Osteocyte (in vitro differentiated cells): Measurements from ENCODE around the gene FOXC2. TPM values are rescaled to one million over a fixed set of nuclear protein-coding genes. Genes with fewer than 3 reads are reported as not detected.

Source experiments
- DNase-seq: peaks from one replicate; pipeline ENCODE4 v3.0.0; 2021; ENCODE audit warnings: mixed read lengths; ENCODE audit not compliant: unreplicated experiment; ENCODE audit errors: extremely low spot score
- H3K27ac Mint-ChIP-seq: one replicate; pipeline ENCODE4 v1.8.0; 2021; ENCODE audit warnings: mild to moderate bottlenecking, mixed read lengths; ENCODE audit not compliant: unreplicated experiment
- H3K27me3 Mint-ChIP-seq: one replicate; pipeline ENCODE4 v1.8.0; 2021; ENCODE audit warnings: mixed read lengths; ENCODE audit not compliant: unreplicated experiment
- H3K36me3 Mint-ChIP-seq: one replicate; pipeline ENCODE4 v1.8.0; 2021; ENCODE audit warnings: mixed read lengths; ENCODE audit not compliant: unreplicated experiment
- H3K4me1 Mint-ChIP-seq: one replicate; pipeline ENCODE4 v1.8.0; 2021; ENCODE audit warnings: mixed read lengths; ENCODE audit not compliant: unreplicated experiment
- H3K4me3 Mint-ChIP-seq: one replicate; pipeline ENCODE4 v1.8.0; 2021; ENCODE audit warnings: mild to moderate bottlenecking, moderate library complexity, mixed read lengths; ENCODE audit not compliant: unreplicated experiment
- H3K9me3 Mint-ChIP-seq: one replicate; pipeline ENCODE4 v1.8.0; 2021; ENCODE audit warnings: mixed read lengths; ENCODE audit not compliant: unreplicated experiment
- total RNA-seq: library from RNA; stranded (reverse); gene quantifications from 2 replicates; pipeline ENCODE4 v1.2.1, GENCODE V29; 2021
- TF ChIP-seq, protein P1 (sequence below): fragments of 200-600 bp; sonication (generic); IDR thresholded peaks from 2 replicates; pipeline ENCODE4 v1.5.0; 2021; ENCODE audit warnings: antibody characterized with exemption, mild to moderate bottlenecking, moderate library complexity

Gene FOXC2
- total RNA-seq, 1 donor from 2014 or later: 93.4 TPM

DNA sequence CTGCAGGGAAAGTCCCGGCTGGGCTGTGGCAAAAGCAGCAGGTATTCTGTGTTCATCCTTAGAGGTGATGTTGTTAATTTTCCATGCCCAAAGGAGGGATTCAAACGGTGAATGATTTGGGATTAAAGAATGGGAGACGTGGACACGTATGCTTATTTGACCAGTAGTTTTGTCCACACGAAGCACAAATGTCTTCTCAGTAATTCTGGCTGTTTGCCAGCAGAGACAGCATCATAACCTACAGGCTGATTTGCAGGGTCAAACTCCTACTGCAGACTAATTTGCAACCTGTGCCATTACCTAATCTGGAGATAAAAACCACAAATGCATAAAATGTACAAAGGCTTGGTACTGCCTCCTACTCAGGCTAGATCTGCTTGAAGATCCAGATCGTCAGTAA lies 25.7 kb upstream of the FOXC2 start:
- DNase-seq: no peak
- Mint-ChIP-seq H3K4me1 (no peaks in the 10 kb centered on the region), H3K27ac (no peak overlapping the region), H3K9me3 (no peaks in the 10 kb centered on the region), H3K36me3 (peaks cover 9% of the 10 kb centered on the region), H3K4me3 (no peak overlapping the region), H3K27me3 (peaks cover 18% of the 10 kb centered on the region)
- TF ChIP-seq, protein P1, sequence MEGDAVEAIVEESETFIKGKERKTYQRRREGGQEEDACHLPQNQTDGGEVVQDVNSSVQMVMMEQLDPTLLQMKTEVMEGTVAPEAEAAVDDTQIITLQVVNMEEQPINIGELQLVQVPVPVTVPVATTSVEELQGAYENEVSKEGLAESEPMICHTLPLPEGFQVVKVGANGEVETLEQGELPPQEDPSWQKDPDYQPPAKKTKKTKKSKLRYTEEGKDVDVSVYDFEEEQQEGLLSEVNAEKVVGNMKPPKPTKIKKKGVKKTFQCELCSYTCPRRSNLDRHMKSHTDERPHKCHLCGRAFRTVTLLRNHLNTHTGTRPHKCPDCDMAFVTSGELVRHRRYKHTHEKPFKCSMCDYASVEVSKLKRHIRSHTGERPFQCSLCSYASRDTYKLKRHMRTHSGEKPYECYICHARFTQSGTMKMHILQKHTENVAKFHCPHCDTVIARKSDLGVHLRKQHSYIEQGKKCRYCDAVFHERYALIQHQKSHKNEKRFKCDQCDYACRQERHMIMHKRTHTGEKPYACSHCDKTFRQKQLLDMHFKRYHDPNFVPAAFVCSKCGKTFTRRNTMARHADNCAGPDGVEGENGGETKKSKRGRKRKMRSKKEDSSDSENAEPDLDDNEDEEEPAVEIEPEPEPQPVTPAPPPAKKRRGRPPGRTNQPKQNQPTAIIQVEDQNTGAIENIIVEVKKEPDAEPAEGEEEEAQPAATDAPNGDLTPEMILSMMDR: no peak

DNA sequence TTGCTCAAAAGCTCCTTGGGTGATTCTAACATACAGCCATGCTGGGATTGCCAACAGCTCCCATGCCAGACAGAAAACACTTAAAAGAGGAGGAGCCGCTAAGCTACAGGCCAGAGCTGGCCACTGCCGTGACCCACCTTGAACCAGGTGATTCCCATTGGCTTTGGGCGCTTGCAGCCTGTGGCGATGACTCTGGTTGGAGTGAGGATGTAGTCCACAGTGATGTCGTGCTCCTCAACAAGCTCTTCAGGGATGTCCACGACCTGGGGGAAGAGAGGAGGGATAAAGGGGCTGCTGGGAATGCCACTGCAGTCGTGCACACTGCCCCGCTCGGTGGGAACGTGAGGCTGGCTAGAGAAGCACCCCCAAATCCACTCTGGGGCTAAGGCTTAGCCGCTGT lies 25.1 kb upstream of the FOXC2 start:
- Mint-ChIP-seq H3K4me3 (no peak overlapping the region), H3K36me3 (peaks cover 6% of the 10 kb centered on the region), H3K4me1 (no peaks in the 10 kb centered on the region), H3K9me3 (no peaks in the 10 kb centered on the region), H3K27ac (no peak overlapping the region), H3K27me3 (peaks cover 20% of the 10 kb centered on the region)
- TF ChIP-seq, protein P1: no peak
- DNase-seq: no peak

DNA sequence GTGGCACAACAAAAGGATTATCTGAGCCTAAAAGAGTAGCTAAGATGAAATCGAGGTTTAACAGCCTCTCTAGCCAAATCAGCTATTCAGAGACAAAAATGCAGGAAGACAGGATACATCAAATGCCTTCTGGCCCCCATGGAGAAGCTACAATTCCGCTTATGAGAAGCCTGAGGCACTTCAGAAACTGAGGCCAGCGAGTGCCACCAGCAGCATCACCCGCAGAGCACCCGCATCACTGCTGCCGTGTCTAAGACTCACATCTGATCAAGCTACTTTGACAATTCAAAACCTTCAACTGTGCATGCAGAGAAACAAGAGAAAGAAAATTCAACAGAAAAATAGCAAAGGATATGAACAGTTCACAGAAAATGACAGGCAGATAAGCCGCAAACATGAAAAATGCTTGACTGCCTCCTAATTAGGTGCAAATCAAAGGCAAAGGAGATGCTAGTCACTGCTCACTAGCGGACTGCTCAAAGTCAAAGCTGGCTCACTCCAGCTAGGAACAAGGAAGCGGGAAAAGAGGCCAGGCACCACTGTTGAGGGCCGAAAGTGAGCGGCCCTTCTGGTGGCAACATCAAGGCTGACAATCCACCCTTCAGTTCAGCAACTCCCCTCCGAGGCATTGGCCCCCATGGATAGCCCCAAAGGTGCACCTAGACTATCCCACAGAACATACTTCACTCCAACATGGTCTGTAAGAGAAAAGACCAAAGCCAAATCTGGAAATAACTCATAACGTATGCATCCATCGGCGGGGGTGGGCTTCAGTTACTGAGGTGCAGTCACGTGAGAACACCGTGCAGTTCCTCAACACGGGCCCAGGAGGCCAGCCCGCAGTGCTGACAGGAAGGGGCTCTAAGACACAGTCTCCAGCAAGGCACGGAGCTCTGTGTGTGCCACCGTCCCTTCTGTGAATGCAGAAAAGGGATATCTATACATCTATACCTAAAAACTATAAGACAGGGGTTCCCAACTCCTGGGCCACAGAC lies 23.6 kb upstream of the FOXC2 start:
- H3K4me1 Mint-ChIP-seq: no peaks in the 10 kb centered on the region

DNA sequence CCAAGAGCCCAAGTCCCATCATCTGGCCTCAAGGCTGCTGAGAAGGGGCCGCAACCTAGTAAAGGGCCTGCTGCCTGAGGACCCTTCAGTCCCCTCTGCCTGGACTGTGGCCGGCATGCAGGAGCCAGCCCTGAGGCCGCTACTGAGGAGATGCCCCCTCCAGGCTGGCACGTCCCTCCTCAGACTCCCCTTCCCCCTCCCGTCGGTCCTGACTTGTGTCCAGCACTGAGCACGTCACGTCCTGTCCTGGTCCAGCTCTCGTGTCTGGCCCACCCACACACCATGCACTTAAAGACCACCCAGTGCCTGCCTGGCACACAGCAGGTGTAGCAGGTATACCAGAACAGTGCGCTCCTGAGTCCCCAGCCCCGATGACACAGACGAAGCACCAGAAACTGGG lies 21.1 kb upstream of the FOXC2 start:
- Mint-ChIP-seq H3K9me3 (no peaks in the 10 kb centered on the region), H3K27ac (no peak overlapping the region), H3K4me3 (no peak overlapping the region), H3K4me1 (no peaks in the 10 kb centered on the region), H3K36me3 (peaks cover 7% of the 10 kb centered on the region), H3K27me3 (peaks cover 17% of the 10 kb centered on the region)
- no peak for DNase-seq
- TF ChIP-seq, protein P1: no peak

More for the DNA sequence above, 23.6 kb upstream of the FOXC2 start:
- no peak for DNase-seq
- no peak overlapping the region for H3K4me3 Mint-ChIP-seq
- peaks cover 6% of the 10 kb centered on the region for H3K36me3 Mint-ChIP-seq
- no peak overlapping the region for H3K27ac Mint-ChIP-seq
- no peaks in the 10 kb centered on the region for H3K9me3 Mint-ChIP-seq
- peaks cover 23% of the 10 kb centered on the region for H3K27me3 Mint-ChIP-seq
- TF ChIP-seq, protein P1: no peak

DNA sequence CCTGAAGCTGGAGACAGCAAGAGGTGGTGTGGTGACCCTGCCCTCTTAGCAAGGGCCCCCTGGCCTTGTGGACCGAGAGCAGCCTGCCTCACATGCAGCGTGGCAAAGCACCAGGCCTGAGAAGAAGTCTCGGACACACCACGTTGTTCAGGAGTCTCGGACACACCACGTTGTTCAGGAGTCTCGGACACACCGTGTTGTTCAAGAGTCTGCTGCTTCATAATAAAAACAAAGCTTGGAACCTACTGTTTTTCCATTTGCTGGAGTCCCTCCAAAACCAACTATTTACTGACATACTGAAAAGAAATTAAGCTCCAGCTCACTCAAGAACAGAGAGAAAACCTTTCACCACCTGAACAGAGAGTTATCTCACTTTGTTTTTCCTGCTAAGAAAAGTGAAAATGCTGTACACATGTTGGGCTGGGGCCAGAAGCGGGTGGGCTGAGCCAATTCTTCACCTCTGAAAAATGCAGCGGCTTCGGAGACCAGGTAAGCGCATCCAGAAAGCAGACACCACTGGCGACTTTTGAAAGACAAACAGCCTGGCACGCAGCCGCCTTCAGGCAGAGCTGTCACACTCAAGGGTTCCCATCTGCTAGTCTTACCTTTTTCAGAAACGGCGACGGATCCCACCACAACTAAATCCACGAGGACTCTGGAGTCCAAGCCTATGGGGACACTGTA lies 20.5 kb upstream of the FOXC2 start:
- DNase-seq: no peak
- Mint-ChIP-seq H3K4me3 (no peak overlapping the region), H3K4me1 (no peaks in the 10 kb centered on the region), H3K9me3 (no peaks in the 10 kb centered on the region), H3K27ac (no peak overlapping the region), H3K36me3 (peaks cover 7% of the 10 kb centered on the region), H3K27me3 (peaks cover 17% of the 10 kb centered on the region)
- TF ChIP-seq, protein P1: no peak
